Activated T-cell treated with anti-CD3 and anti-CD28 coated beads, Interleukin-2, amount 50 U/mL, for 4 hours (primary cell): Measurements from ENCODE around the gene MBD5. TPM values are rescaled to one million over a fixed set of nuclear protein-coding genes. Genes with fewer than 3 reads are reported as not detected.

Experiments
- ATAC-seq, 2 donors: fragments of 200-7000 bp; cut with Tn5 transposase; one replicate each; pipeline ENCODE4 v1.10.0; 2021
- DNase-seq: peaks from one replicate; pipeline ENCODE4 v3.0.0-alpha.2; 2020
- H3K27me3 Mint-ChIP-seq: one replicate; pipeline ENCODE4 v1.8.0; 2021; ENCODE audit warnings: low read depth, mixed read lengths
- H3K36me3 Mint-ChIP-seq: one replicate; pipeline ENCODE4 v1.8.0; 2022; ENCODE audit warnings: mixed read lengths; ENCODE audit not compliant: insufficient read depth
- H3K4me1 Mint-ChIP-seq: one replicate; pipeline ENCODE4 v1.8.0; 2021; ENCODE audit warnings: low read depth, mixed read lengths
- H3K4me3 Mint-ChIP-seq: one replicate; pipeline ENCODE4 v1.8.0; 2021; ENCODE audit warnings: mild to moderate bottlenecking, moderate library complexity, mixed read lengths
- H3K9me3 Mint-ChIP-seq: one replicate; pipeline ENCODE4 v1.8.0; 2021; ENCODE audit warnings: mixed read lengths
- total RNA-seq, 3 donors: library from RNA; stranded (reverse); gene quantifications; one replicate each; pipeline ENCODE4 v1.2.1, GENCODE V29; 2021

The MBD5 gene
- total RNA-seq, 3 donors from 2014 or later: 8.1 to 8.9 (median 8.2) TPM

GRCh38 chr2:148238561-148238960 is 217.7 kb downstream of the MBD5 start:
- no peaks in the 10 kb centered on the region for H3K27me3 Mint-ChIP-seq
- ATAC-seq (no peak), DNase-seq (no peak)
- H3K4me1 Mint-ChIP-seq: no peaks in the 10 kb centered on the region
- no peak overlapping the region for H3K4me3 Mint-ChIP-seq
- peaks cover 30% of the 10 kb centered on the region for H3K9me3 Mint-ChIP-seq
- peaks cover 52% of the 10 kb centered on the region for H3K36me3 Mint-ChIP-seq

GRCh38 chr2:148240838-148241237 is 219.9 kb downstream of the MBD5 start:
- Mint-ChIP-seq H3K4me3 (no peak overlapping the region), H3K9me3 (peaks cover 30% of the 10 kb centered on the region), H3K36me3 (peaks cover 46% of the 10 kb centered on the region), H3K27me3 (no peaks in the 10 kb centered on the region), H3K4me1 (no peaks in the 10 kb centered on the region)
- DNase-seq (no peak), ATAC-seq (no peak)

- H3K4me3 Mint-ChIP-seq: no peak overlapping the region
- H3K27me3 Mint-ChIP-seq: no peaks in the 10 kb centered on the region
- DNase-seq (no peak), ATAC-seq (no peak)
- no peaks in the 10 kb centered on the region for H3K4me1 Mint-ChIP-seq
- peaks cover 19% of the 10 kb centered on the region for H3K9me3 Mint-ChIP-seq
- H3K36me3 Mint-ChIP-seq: peaks cover 28% of the 10 kb centered on the region
Measured at GRCh38 chr2:148244593-148245292, 223.9 kb downstream of the MBD5 start.

DNA sequence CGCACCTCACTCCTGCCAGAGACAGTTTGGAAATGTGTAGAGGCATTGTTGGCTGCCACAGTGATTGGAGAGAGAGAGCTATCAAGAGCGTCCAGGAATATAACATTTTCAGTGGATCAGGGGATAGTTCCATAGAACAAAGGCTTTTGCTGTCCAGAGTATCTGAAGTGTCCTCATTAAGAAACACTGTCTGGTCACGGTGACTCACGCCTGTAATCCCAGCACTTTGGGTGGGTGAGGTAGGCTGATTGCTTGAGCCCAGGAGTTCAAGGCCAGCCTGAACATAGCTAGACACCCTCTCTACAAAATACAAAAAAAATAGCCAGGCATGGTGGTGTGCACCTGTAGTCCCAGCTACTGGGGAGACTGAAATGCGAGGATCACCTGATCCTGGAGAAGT is 231.1 kb downstream of the MBD5 start:
- H3K36me3 Mint-ChIP-seq: peaks cover 43% of the 10 kb centered on the region
- peaks cover 26% of the 10 kb centered on the region for H3K9me3 Mint-ChIP-seq
- no peak overlapping the region for H3K4me3 Mint-ChIP-seq
- H3K4me1 Mint-ChIP-seq: no peaks in the 10 kb centered on the region
- DNase-seq (no peak), ATAC-seq (no peak)
- H3K27me3 Mint-ChIP-seq: no peaks in the 10 kb centered on the region

GRCh38 chr2:148252646-148253045 is 231.8 kb downstream of the MBD5 start:
- Mint-ChIP-seq H3K9me3 (peaks cover 26% of the 10 kb centered on the region), H3K27me3 (no peaks in the 10 kb centered on the region), H3K4me3 (no peak overlapping the region), H3K4me1 (no peaks in the 10 kb centered on the region), H3K36me3 (peaks cover 40% of the 10 kb centered on the region)
- ATAC-seq: no peak
- no peak for DNase-seq

- no peaks in the 10 kb centered on the region for H3K27me3 Mint-ChIP-seq
- H3K9me3 Mint-ChIP-seq: peaks cover 30% of the 10 kb centered on the region
- H3K4me1 Mint-ChIP-seq: no peaks in the 10 kb centered on the region
- H3K36me3 Mint-ChIP-seq: peaks cover 44% of the 10 kb centered on the region
- H3K4me3 Mint-ChIP-seq: no peak overlapping the region
- ATAC-seq (no peak), DNase-seq (no peak)
Measured at GRCh38 chr2:148253685-148254084, 232.8 kb downstream of the MBD5 start.

- DNase-seq (no peak), ATAC-seq (no peak)
- Mint-ChIP-seq H3K4me3 (no peak overlapping the region), H3K36me3 (peaks cover 47% of the 10 kb centered on the region), H3K9me3 (peaks cover 33% of the 10 kb centered on the region), H3K27me3 (no peaks in the 10 kb centered on the region), H3K4me1 (no peaks in the 10 kb centered on the region)
Measured at GRCh38 chr2:148255929-148256328, 235.0 kb downstream of the MBD5 start.

DNA sequence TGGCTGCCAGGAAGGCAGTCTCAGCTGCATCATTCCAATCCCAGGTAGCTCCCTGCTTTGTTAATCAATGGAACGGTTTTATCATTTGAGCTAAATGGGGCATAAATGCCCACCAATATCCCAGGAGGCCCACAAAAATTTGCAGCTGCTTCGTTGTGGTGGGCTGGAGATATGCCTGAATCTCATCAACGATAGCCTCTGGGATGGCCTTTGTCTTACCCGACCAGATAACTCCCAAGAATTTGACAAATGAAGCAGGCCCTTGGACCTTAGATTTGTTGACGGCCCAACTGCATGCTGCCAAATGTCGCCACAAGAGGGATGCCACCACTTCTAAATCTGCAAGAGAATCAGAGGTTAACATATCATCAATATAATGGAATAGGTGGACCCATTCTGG is 236.4 kb downstream of the MBD5 start:
- Mint-ChIP-seq H3K4me1 (no peaks in the 10 kb centered on the region), H3K4me3 (no peak overlapping the region), H3K36me3 (peaks cover 42% of the 10 kb centered on the region), H3K9me3 (peaks cover 28% of the 10 kb centered on the region), H3K27me3 (no peaks in the 10 kb centered on the region)
- ATAC-seq (no peak), DNase-seq (no peak)

DNA sequence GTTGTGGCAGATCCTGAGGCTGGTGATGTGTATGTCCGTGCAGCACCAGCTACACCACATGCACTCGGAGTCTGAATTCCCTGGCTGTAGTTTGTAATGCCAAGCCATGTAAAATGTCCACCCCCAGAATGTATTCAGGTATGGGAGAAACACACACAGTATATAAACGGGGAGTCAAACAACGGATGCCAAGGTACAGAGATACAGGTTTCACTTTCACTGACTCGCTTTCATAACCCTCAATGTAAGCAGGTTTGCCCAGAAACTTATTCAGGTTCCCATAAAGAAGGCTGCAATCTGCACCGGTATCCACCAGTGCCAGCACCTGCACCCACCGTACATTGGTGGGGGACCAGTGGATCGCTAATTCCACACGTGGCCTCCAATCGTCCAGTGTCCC is 237.2 kb downstream of the MBD5 start:
- H3K27me3 Mint-ChIP-seq: no peaks in the 10 kb centered on the region
- DNase-seq (no peak), ATAC-seq (no peak)
- H3K4me1 Mint-ChIP-seq: no peaks in the 10 kb centered on the region
- peaks cover 22% of the 10 kb centered on the region for H3K9me3 Mint-ChIP-seq
- H3K4me3 Mint-ChIP-seq: no peak overlapping the region
- peaks cover 40% of the 10 kb centered on the region for H3K36me3 Mint-ChIP-seq

DNA sequence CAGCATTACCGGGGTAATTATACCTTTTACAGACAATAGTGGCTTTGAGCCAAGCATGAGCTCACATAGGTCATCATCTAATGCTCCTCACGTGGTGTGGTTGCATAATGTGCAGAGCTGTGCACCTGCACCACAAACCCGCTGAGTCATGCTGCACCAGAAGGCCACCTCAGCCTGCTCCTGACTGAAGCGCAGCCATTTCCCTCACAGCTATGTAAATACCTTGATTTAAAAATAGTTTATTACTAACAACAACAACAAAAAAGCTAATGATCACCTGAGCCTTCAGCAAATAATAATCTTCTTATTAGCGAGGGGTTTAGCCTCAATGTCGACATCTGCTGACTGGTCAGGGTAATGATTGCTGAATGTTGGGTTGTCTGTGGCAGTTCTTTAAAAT is 238.8 kb downstream of the MBD5 start:
- peaks cover 13% of the 10 kb centered on the region for H3K9me3 Mint-ChIP-seq
- H3K4me1 Mint-ChIP-seq: no peaks in the 10 kb centered on the region
- H3K4me3 Mint-ChIP-seq: no peak overlapping the region
- ATAC-seq (no peak), DNase-seq (no peak)
- H3K36me3 Mint-ChIP-seq: peaks cover 29% of the 10 kb centered on the region
- no peaks in the 10 kb centered on the region for H3K27me3 Mint-ChIP-seq

- ATAC-seq (no peak), DNase-seq (no peak)
- Mint-ChIP-seq H3K36me3 (peaks cover 15% of the 10 kb centered on the region), H3K4me3 (no peak overlapping the region), H3K27me3 (no peaks in the 10 kb centered on the region), H3K4me1 (no peaks in the 10 kb centered on the region), H3K9me3 (peaks cover 8% of the 10 kb centered on the region)
Measured at GRCh38 chr2:148263890-148264289, 243.0 kb downstream of the MBD5 start.

- Mint-ChIP-seq H3K36me3 (peaks cover 21% of the 10 kb centered on the region), H3K4me1 (no peaks in the 10 kb centered on the region), H3K9me3 (no peaks in the 10 kb centered on the region), H3K27me3 (no peaks in the 10 kb centered on the region), H3K4me3 (no peak overlapping the region)
- DNase-seq (no peak), ATAC-seq (no peak)
Measured at GRCh38 chr2:148273158-148273691, 252.3 kb downstream of the MBD5 start.

DNA sequence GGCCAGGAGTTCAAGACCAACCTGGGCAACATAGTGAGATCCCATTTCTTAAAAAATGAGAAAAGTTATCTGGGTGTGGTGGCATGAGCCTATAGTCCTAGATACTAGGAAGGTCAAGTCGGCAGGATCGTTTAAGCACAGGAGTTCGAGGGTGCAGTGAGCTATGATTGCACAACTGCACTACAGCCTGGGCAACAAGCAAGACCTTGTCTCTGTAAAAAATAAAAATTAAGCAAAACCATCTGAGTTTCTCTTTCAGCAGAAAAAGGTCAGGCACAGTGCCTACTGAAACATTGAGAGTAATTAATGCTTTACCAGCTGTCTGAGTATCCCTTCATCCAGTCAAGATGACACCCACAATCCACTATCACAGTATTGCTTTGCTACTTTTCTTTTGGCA is 258.3 kb downstream of the MBD5 start:
- ATAC-seq (no peak), DNase-seq (no peak)
- peaks cover 13% of the 10 kb centered on the region for H3K36me3 Mint-ChIP-seq
- H3K9me3 Mint-ChIP-seq: no peaks in the 10 kb centered on the region
- no peak overlapping the region for H3K4me3 Mint-ChIP-seq
- no peaks in the 10 kb centered on the region for H3K27me3 Mint-ChIP-seq
- H3K4me1 Mint-ChIP-seq: peaks cover 2% of the 10 kb centered on the region

GRCh38 chr2:148282201-148282600 is 261.3 kb downstream of the MBD5 start:
- H3K9me3 Mint-ChIP-seq: no peaks in the 10 kb centered on the region
- no peaks in the 10 kb centered on the region for H3K27me3 Mint-ChIP-seq
- DNase-seq (no peak), ATAC-seq (no peak)
- peaks cover 2% of the 10 kb centered on the region for H3K4me1 Mint-ChIP-seq
- no peak overlapping the region for H3K4me3 Mint-ChIP-seq
- peaks cover 18% of the 10 kb centered on the region for H3K36me3 Mint-ChIP-seq

- H3K36me3 Mint-ChIP-seq: peaks cover 11% of the 10 kb centered on the region
- no peaks in the 10 kb centered on the region for H3K27me3 Mint-ChIP-seq
- H3K4me3 Mint-ChIP-seq: no peak overlapping the region
- no peaks in the 10 kb centered on the region for H3K9me3 Mint-ChIP-seq
- ATAC-seq (no peak), DNase-seq (no peak)
- H3K4me1 Mint-ChIP-seq: no peaks in the 10 kb centered on the region
Measured at GRCh38 chr2:148292431-148292830, 271.5 kb downstream of the MBD5 start.
